H1 (cell line): ENCODE measurements around the gene DYRK1B. TPM values are rescaled to one million over a fixed set of nuclear protein-coding genes. Genes with fewer than 3 reads are reported as not detected.

Experiments used
- CTCF ChIA-PET: fragments of 300-600 bp; sonication (Branson Sonifier 250); formaldehyde crosslinking; loops from one replicate; lab custom pipeline; 2021; ENCODE audit not compliant: partially characterized antibody; lab: Charles Lee
- POLR2A ChIA-PET: fragments of 300-600 bp; sonication (Branson Sonifier 250); formaldehyde crosslinking; loops from one replicate; lab custom pipeline; 2021; ENCODE audit warnings: inconsistent platforms; ENCODE audit not compliant: partially characterized antibody; lab: Charles Lee
- DNase-seq, 2 experiments: peaks; one replicate each; pipeline versions ENCODE4 v3.0.0 to v3.0.0-alpha.2; 2010 to 2022; ENCODE audit warnings: low spot score in 2 of 2, low read depth in 1 of 2, mixed read lengths in 1 of 2
- FAIRE-seq: peaks from 2 replicates; lab custom pipeline; 2011; peaks lifted over from hg19 to GRCh38; lab: Jason Lieb, UNC
- H2AFZ ChIP-seq: 2 replicates; pipeline ENCODE4 v1.8.1; 2012; ENCODE audit warnings: low read length, inconsistent platforms
- H2AK5ac ChIP-seq: 2 replicates; pipeline ENCODE4 v1.6.1; 2013; ENCODE audit warnings: low read depth, low read length
- H2BK120ac ChIP-seq: replicated peaks from 2 replicates; pipeline ENCODE3; 2013; ENCODE audit warnings: low read depth, low read length, inconsistent platforms
- H2BK12ac ChIP-seq: 2 replicates; pipeline ENCODE4 v1.6.1; 2013; ENCODE audit warnings: low read depth, low read length
- H2BK15ac ChIP-seq: 2 replicates; pipeline ENCODE4 v1.6.1; 2013; ENCODE audit warnings: low read length
- H2BK20ac ChIP-seq: 2 replicates; pipeline ENCODE4 v1.6.1; 2013; ENCODE audit warnings: low read length
- H2BK5ac ChIP-seq: 2 replicates; pipeline ENCODE4 v1.6.1; 2013; ENCODE audit warnings: low read depth, low read length
- H3K14ac ChIP-seq: 2 replicates; pipeline ENCODE4 v1.6.1; 2013; ENCODE audit warnings: inconsistent platforms; ENCODE audit not compliant: insufficient read length
- H3K18ac ChIP-seq: 2 replicates; pipeline ENCODE4 v1.6.1; 2013; ENCODE audit warnings: low read length; ENCODE audit errors: extremely low read depth
- H3K23ac ChIP-seq: 2 replicates; pipeline ENCODE4 v1.6.1; 2013; ENCODE audit warnings: inconsistent platforms; ENCODE audit not compliant: insufficient read length
- H3K23me2 ChIP-seq: 2 replicates; pipeline ENCODE4 v1.6.1; 2013; ENCODE audit warnings: low read depth, low read length
- H3K27ac ChIP-seq: 2 replicates; pipeline ENCODE4 v1.6.1; 2011; ENCODE audit warnings: low read depth, low read length, inconsistent platforms
- H3K27me3 ChIP-seq, 4 experiments: replicated peaks in 1 of 4; 1 replicate in 1 of 4; 2 replicates in 3 of 4; pipeline versions ENCODE4 v1.6.1 to v1.8.1; 2011 to 2013; ENCODE audit warnings: low read length in 3 of 4, mild to moderate bottlenecking in 3 of 4, inconsistent platforms in 2 of 4, mixed read lengths in 2 of 4, moderate library complexity in 1 of 4; ENCODE audit not compliant: control insufficient read depth in 3 of 4, insufficient read depth in 3 of 4; ENCODE audit errors: extremely low read depth in 1 of 4
- H3K36me3 ChIP-seq, 4 experiments: 2 replicates each; pipeline versions ENCODE4 v1.6.1 to v1.8.1; 2011 to 2013; ENCODE audit warnings: mild to moderate bottlenecking in 4 of 4, low read length in 3 of 4, moderate library complexity in 2 of 4, control low read depth in 1 of 4, inconsistent platforms in 1 of 4; ENCODE audit not compliant: insufficient read depth in 4 of 4, control insufficient read depth in 2 of 4
- H3K4ac ChIP-seq: replicated peaks from 2 replicates; pipeline ENCODE3; 2013; ENCODE audit warnings: low read length, low read depth, mixed read lengths, inconsistent platforms; ENCODE audit not compliant: insufficient read length
- H3K4me1 ChIP-seq, 4 experiments: replicated peaks in 1 of 4; 1 replicate in 1 of 4; 2 replicates in 3 of 4; pipeline versions ENCODE4 v1.6.1 to v1.8.1; 2011 to 2013; ENCODE audit warnings: low read length in 3 of 4, inconsistent platforms in 2 of 4, mixed read lengths in 1 of 4; ENCODE audit not compliant: insufficient read depth in 4 of 4, control insufficient read depth in 3 of 4
- H3K4me2 ChIP-seq, 2 experiments: 2 replicates each; pipeline versions ENCODE4 v1.6.1 to v1.8.1; 2011 to 2013; ENCODE audit warnings: low read depth in 2 of 2, low read length in 2 of 2, control low read depth in 1 of 2, inconsistent platforms in 1 of 2, mild to moderate bottlenecking in 1 of 2; ENCODE audit not compliant: insufficient read depth in 1 of 2
- H3K4me3 ChIP-seq, 4 experiments: fragments of 200-600, 300-600 bp in 1 of 4; sonication (generic), shearing (Covaris generic), sonication (Bioruptor Twin) in 1 of 4; 2 replicates each; pipeline versions ENCODE4 v1.5.1 to v1.8.1; 2011 to 2016; ENCODE audit warnings: low read length in 4 of 4, low read depth in 3 of 4, control low read depth in 2 of 4, inconsistent platforms in 2 of 4, mild to moderate bottlenecking in 2 of 4, mixed read lengths in 1 of 4, moderate library complexity in 1 of 4; ENCODE audit not compliant: insufficient read depth in 2 of 4; ENCODE audit errors: extremely low read depth in 1 of 4
- H3K56ac ChIP-seq: replicated peaks from 2 replicates; pipeline ENCODE3; 2013; ENCODE audit warnings: low read depth, mild to moderate bottlenecking, mixed read lengths, low read length, inconsistent platforms; ENCODE audit not compliant: insufficient read length
- H3K79me1 ChIP-seq: 2 replicates; pipeline ENCODE4 v1.6.1; 2013; ENCODE audit warnings: low read depth, low read length, control low read depth
- H3K79me2 ChIP-seq, 2 experiments: 2 replicates each; pipeline versions ENCODE4 v1.6.1 to v1.8.1; 2012 to 2013; ENCODE audit warnings: low read length in 2 of 2, mild to moderate bottlenecking in 2 of 2, inconsistent platforms in 1 of 2; ENCODE audit not compliant: insufficient read depth in 2 of 2, control insufficient read depth in 1 of 2
- H3K9ac ChIP-seq, 4 experiments: replicated peaks in 1 of 4; 1 replicate in 1 of 4; 2 replicates in 3 of 4; pipeline versions ENCODE4 v1.6.1 to v1.8.1; 2011 to 2013; ENCODE audit warnings: low read depth in 3 of 4, low read length in 3 of 4, control low read depth in 2 of 4, mild to moderate bottlenecking in 2 of 4, moderate library complexity in 2 of 4, inconsistent platforms in 1 of 4; ENCODE audit errors: extremely low read depth in 1 of 4
- H3K9me3 ChIP-seq, 2 experiments: 2 replicates each; pipeline versions ENCODE4 v1.6.1 to v1.8.1; 2012 to 2013; ENCODE audit warnings: mild to moderate bottlenecking in 2 of 2, moderate library complexity in 2 of 2, control low read depth in 1 of 2, inconsistent platforms in 1 of 2, low read depth in 1 of 2, low read length in 1 of 2, mixed read lengths in 1 of 2; ENCODE audit not compliant: insufficient read depth in 2 of 2
- H4K20me1 ChIP-seq, 2 experiments: replicated peaks in 1 of 2; 2 replicates each; pipeline versions ENCODE3 to v1.8.1; 2011 to 2013; ENCODE audit warnings: inconsistent platforms in 2 of 2, low read length in 2 of 2, mild to moderate bottlenecking in 1 of 2; ENCODE audit not compliant: insufficient read depth in 2 of 2, control insufficient read depth in 1 of 2
- H4K5ac ChIP-seq: 2 replicates; pipeline ENCODE4 v1.6.1; 2013; ENCODE audit warnings: low read length, low read depth, mixed read lengths, inconsistent platforms; ENCODE audit not compliant: insufficient read length
- H4K8ac ChIP-seq: 2 replicates; pipeline ENCODE4 v1.8.0; 2013; ENCODE audit warnings: mild to moderate bottlenecking, moderate library complexity, low read length, inconsistent platforms; ENCODE audit not compliant: insufficient read depth; ENCODE audit errors: extremely low read depth
- H4K91ac ChIP-seq: replicated peaks from 2 replicates; pipeline ENCODE3; 2013; ENCODE audit warnings: low read length, mixed read lengths, inconsistent platforms; ENCODE audit not compliant: insufficient read length
- CHD2 ChIP-seq: IDR thresholded peaks from 2 replicates; pipeline ENCODE4 v1.6.1; 2012; ENCODE audit warnings: low read length, improper control_type of control experiment
- EGR1 ChIP-seq: IDR thresholded peaks from 2 replicates; pipeline ENCODE4 v1.6.1; 2011; ENCODE audit warnings: low read depth, low read length, borderline replicate concordance
- EZH2 ChIP-seq: fragments of 200-600 bp; sonication (generic); IDR thresholded peaks from 2 replicates; pipeline ENCODE4 v1.7.1; 2012; ENCODE audit warnings: low read depth, mild to moderate bottlenecking, moderate library complexity, low read length, inconsistent platforms; ENCODE audit not compliant: severe bottlenecking
- GABPA ChIP-seq: IDR thresholded peaks from 2 replicates; pipeline ENCODE4 v1.6.1; 2011; ENCODE audit warnings: mild to moderate bottlenecking, low read length, moderate library complexity, borderline replicate concordance; ENCODE audit not compliant: insufficient read depth
- SIRT6 ChIP-seq: IDR thresholded peaks from one replicate; pipeline ENCODE4 v1.7.1; 2012; ENCODE audit warnings: low read length, inconsistent platforms
- SUZ12 ChIP-seq: fragments of 200-600 bp; sonication (generic); IDR thresholded peaks from 2 replicates; pipeline ENCODE4 v1.6.1; 2012; ENCODE audit warnings: mild to moderate bottlenecking, inconsistent platforms, low read length, moderate library complexity, mixed read lengths
- TAF7 ChIP-seq: optimal IDR thresholded peaks from 2 replicates; pipeline ENCODE3; 2011; ENCODE audit warnings: low read depth, mild to moderate bottlenecking, inconsistent platforms, low read length, moderate library complexity, borderline replicate concordance
- WGBS, 2 experiments: shearing (Covaris generic) in 1 of 2; methylation state at CpG; one replicate each; pipeline versions ENCODE4 v1.1.6 to v1.1.7; 2013 to 2015; ENCODE audit warnings: low lambda C conversion rate in 2 of 2, mixed read lengths in 2 of 2, inconsistent platforms in 1 of 2, low coverage in 1 of 2, missing lambda C conversion rate in 1 of 2; ENCODE audit not compliant: insufficient replicate concordance in 2 of 2, insufficient coverage in 1 of 2, insufficient read length in 1 of 2; ENCODE audit errors: extremely low coverage in 1 of 2, missing lambda C conversion rate in 1 of 2; 5-methylcytosine and 5-hydroxymethylcytosine counted together
- polyA plus RNA-seq, 7 experiments: library from polyadenylated mRNA; depleted of rRNA in 3 of 7; stranded (reverse) in 5 of 7; unstranded in 2 of 7; fragments of >200 nt in 5 of 7; fragments of 200-250 nt in 2 of 7; gene quantifications; 1 replicate in 5 of 7; 2 replicates in 1 of 7; 4 replicates in 1 of 7; pipeline versions ENCODE4 v1.2.1 to v1.2.3, GENCODE V29; 2011 to 2013; ENCODE audit warnings: missing spikeins in 2 of 7, mixed read lengths in 2 of 7
- total RNA-seq: library from RNA; stranded (reverse); fragmentation: NEBNext Ultra II Directional; extraction: Animal tissue kit (Norgen Biotek cat#: 25700); gene quantifications from 2 replicates; pipeline ENCODE4 v1.2.1, GENCODE V29; 2021

DYRK1B gene
- total and polyA plus RNA-seq, 2 of the 8 experiments (the other 6 are each of a cell fraction or from before 2014, with no cell fraction given) = 6.9 to 14.8 TPM

- peak overlapping the region; percentile 40 to 70 for H3K4me2 ChIP-seq
- H4K20me1 ChIP-seq = peaks cover 4 to 7% of the 10 kb centered on the region in 2 experiments
- H3K27ac ChIP-seq = peak overlapping the region; percentile 16
- no peak overlapping the region for H4K91ac ChIP-seq
- H3K4me3 ChIP-seq = peak overlapping the region; percentile 69 to 83 (median 77)
- ChIA-PET CTCF (interaction anchor here (2.2 kb wide), 1 partner anchor 11 kb away, joined by 21 read pairs; no protein-coding TSS in a partner anchor), POLR2A (interaction anchor here (0.9 to 2.2 kb wide), 4 partner anchors 8 to 40 kb away, joined by 3 to 31 read pairs (median 14); partner anchors contain the start of gene FBL)
- peak overlapping the region; percentile 19; the same call in 1 of the 2 replicates for H3K18ac ChIP-seq
- H3K27me3 ChIP-seq = no peaks in the 10 kb centered on the region
- no peak overlapping the region for H2BK120ac ChIP-seq
- WGBS, 2 experiments = 89% methylated on average over 5 of the region's 5 CpGs; no CpG with 5 or more reads in 1 of the 2 experiments
- peak overlapping the region; percentile 68; the same call in 1 of the 2 replicates for H2BK12ac ChIP-seq
- peaks cover 0 to 16% of the 10 kb centered on the region in 2 experiments; a peak in 2 of 4 replicates for H3K79me2 ChIP-seq
- peak overlapping the region; percentile 45 for H3K4ac ChIP-seq
- no peak overlapping the region for H2BK15ac ChIP-seq
- no peak overlapping the region for H3K56ac ChIP-seq
- H2BK20ac ChIP-seq = no peak overlapping the region
- H3K36me3 ChIP-seq = peaks cover 32 to 51% (median 50%) of the 10 kb centered on the region in 4 experiments
- no peaks in the 10 kb centered on the region for H3K9me3 ChIP-seq
- DNase-seq = no peak
- no peak overlapping the region for H4K5ac ChIP-seq
- peaks cover 3% of the 10 kb centered on the region; the same call in 1 of the 2 replicates for H3K23me2 ChIP-seq
- H3K79me1 ChIP-seq = peaks cover 4% of the 10 kb centered on the region; the same call in 1 of the 2 replicates
- peak overlapping the region; percentile 71; the same call in 1 of the 2 replicates for H2BK5ac ChIP-seq
- no peak overlapping the region for H2AFZ ChIP-seq
- peak overlapping the region in 2 of 4 experiments; percentile 16 to 54; a peak in 4 of 7 replicates for H3K9ac ChIP-seq
- H3K23ac ChIP-seq = no peak overlapping the region
- no peak overlapping the region for H3K14ac ChIP-seq
- TF ChIP-seq SIRT6 (no peak), GABPA (no peak), TAF7 (no peak), EZH2 (no peak), CHD2 (no peak), EGR1 (no peak), SUZ12 (no peak)
- no peak overlapping the region for H2AK5ac ChIP-seq
- FAIRE-seq = no peak
- H3K4me1 ChIP-seq = peaks cover 0 to 10% (median 4%) of the 10 kb centered on the region in 4 experiments; a peak in 5 of 7 replicates
- no peak overlapping the region; the same call in 1 of the 2 replicates for H4K8ac ChIP-seq
Observed at GRCh38 chr19:39832341-39833083, 1.4 kb downstream of the DYRK1B start.
